Right lobe of liver (tissue), 4 donors: ENCODE results near the gene BCKDHA.

ENCODE experiments used
- CTCF ChIP-seq, 4 donors: fragments of 200-600 bp in 3 of 4; fragments of 450-650 bp in 1 of 4; IDR thresholded peaks; one replicate each; pipeline versions ENCODE4 v1.5.1 to v1.8.0; 2016 to 2022; ENCODE audit warnings: antibody characterized with exemption in 4 of 4, mild to moderate bottlenecking in 2 of 4
- POLR2A ChIP-seq: fragments of 450-650 bp; IDR thresholded peaks from one replicate; pipeline ENCODE4 v1.6.1; 2017; ENCODE audit warnings: antibody characterized with exemption, mild to moderate bottlenecking
- donor health status: DM: no; HTN: no; CAD: no.
- donor health status: DM: no; HTN: no; CAD: no.
- donor health status: DM: no; HTN: yes; CAD: no.

- TF ChIP-seq CTCF (IDR thresholded peaks at IDR 0.05) (no peak), POLR2A (no peak)
These were observed 43.8 kb downstream of the BCKDHA start for GRCh38 chr19:41441321-41441945.
